Suprapubic skin (tissue), 4 donors: Measurements from ENCODE around the gene TYR. TPM values are rescaled to one million over a fixed set of nuclear protein-coding genes. Genes with fewer than 3 reads are reported as not detected.

Experiments used
- DNase-seq, 2 donors: peaks; one replicate each; pipeline ENCODE4 v3.0.0-alpha.2; 2019; ENCODE audit warnings: low spot score in 2 of 2
- H3K27ac ChIP-seq: fragments of 200-600 bp; sonication (generic); one replicate; pipeline ENCODE4 v1.5.1; 2019
- H3K27me3 ChIP-seq: fragments of 200-600 bp; sonication (generic); one replicate; pipeline ENCODE4 v1.5.1; 2019
- H3K36me3 ChIP-seq: fragments of 200-600 bp; sonication (generic); one replicate; pipeline ENCODE4 v1.5.1; 2019
- H3K4me1 ChIP-seq: fragments of 200-600 bp; sonication (generic); one replicate; pipeline ENCODE4 v1.5.1; 2019
- H3K4me3 ChIP-seq: fragments of 200-600 bp; sonication (generic); one replicate; pipeline ENCODE4 v1.5.1; 2019; ENCODE audit warnings: mild to moderate bottlenecking
- H3K9me3 ChIP-seq: fragments of 200-600 bp; sonication (generic); one replicate; pipeline ENCODE4 v1.5.1; 2019
- EP300 ChIP-seq: sonication (generic); formaldehyde crosslinking; IDR thresholded peaks from one replicate; pipeline ENCODE4 v1.6.1; 2017; ENCODE audit warnings: antibody characterized with exemption
- POLR2A ChIP-seq, 2 donors: fragments of 450-650 bp; IDR thresholded peaks; one replicate each; pipeline ENCODE4 v1.6.1; 2017; ENCODE audit warnings: antibody characterized with exemption in 2 of 2, mild to moderate bottlenecking in 2 of 2, moderate library complexity in 2 of 2
- POLR2AphosphoS5 ChIP-seq, 3 donors: sonication (generic); formaldehyde crosslinking; IDR thresholded peaks; one replicate each; pipeline ENCODE4 v1.6.1; 2017; ENCODE audit warnings: antibody characterized with exemption in 3 of 3
- WGBS: methylation state at CpG from one replicate; pipeline ENCODE4 v1.1.5; 2018; 5-methylcytosine and 5-hydroxymethylcytosine counted together
- total RNA-seq, 4 donors: library from RNA; depleted of rRNA; stranded (reverse); fragments of >200 nt; gene quantifications; one replicate each; pipeline ENCODE4 v1.1.0, GENCODE V29; 2016
- TF ChIP-seq, protein P1 (sequence below), 2 donors: fragments of 200-600 bp in 1 of 2; fragments of 450-650 bp in 1 of 2; sonication (generic) in 1 of 2; IDR thresholded peaks; one replicate each; pipeline ENCODE4 v1.5.1; 2016 to 2019; ENCODE audit warnings: antibody characterized with exemption in 2 of 2, mild to moderate bottlenecking in 1 of 2, moderate library complexity in 1 of 2

TYR gene
- total RNA-seq, 4 donors from 2014 or later: 9.2 to 29.9 (median 16.3) TPM

DNA sequence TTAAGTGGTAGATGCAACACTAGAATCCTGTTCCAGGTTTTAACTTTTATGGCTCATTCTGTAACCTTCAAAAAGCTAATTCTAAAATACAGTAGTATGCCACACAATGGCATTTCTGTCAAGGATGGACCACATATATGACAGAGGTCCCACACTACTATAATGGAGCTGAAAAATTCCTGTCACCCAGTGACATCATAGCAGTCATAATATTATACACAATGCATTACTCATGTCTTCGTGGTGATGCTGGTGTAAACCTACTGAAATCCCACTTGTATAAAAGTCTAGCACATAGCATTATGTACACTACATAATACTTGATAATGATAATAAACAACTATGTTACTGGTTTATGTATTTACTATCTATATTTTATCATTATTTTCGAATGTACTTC is 12.1 kb downstream of the TYR start:
- H3K36me3 ChIP-seq: no peaks in the 10 kb centered on the region
- 83% methylated on average over 2 of the region's 2 CpGs for WGBS
- H3K4me3 ChIP-seq: no peak overlapping the region
- H3K9me3 ChIP-seq: no peaks in the 10 kb centered on the region
- no peaks in the 10 kb centered on the region for H3K27me3 ChIP-seq
- H3K27ac ChIP-seq: no peak overlapping the region
- H3K4me1 ChIP-seq: no peaks in the 10 kb centered on the region
- TF ChIP-seq, protein P1, sequence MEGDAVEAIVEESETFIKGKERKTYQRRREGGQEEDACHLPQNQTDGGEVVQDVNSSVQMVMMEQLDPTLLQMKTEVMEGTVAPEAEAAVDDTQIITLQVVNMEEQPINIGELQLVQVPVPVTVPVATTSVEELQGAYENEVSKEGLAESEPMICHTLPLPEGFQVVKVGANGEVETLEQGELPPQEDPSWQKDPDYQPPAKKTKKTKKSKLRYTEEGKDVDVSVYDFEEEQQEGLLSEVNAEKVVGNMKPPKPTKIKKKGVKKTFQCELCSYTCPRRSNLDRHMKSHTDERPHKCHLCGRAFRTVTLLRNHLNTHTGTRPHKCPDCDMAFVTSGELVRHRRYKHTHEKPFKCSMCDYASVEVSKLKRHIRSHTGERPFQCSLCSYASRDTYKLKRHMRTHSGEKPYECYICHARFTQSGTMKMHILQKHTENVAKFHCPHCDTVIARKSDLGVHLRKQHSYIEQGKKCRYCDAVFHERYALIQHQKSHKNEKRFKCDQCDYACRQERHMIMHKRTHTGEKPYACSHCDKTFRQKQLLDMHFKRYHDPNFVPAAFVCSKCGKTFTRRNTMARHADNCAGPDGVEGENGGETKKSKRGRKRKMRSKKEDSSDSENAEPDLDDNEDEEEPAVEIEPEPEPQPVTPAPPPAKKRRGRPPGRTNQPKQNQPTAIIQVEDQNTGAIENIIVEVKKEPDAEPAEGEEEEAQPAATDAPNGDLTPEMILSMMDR (IDR thresholded peaks at IDR 0.05): no peak
- no peak for TF ChIP-seq POLR2A (IDR thresholded peaks at IDR 0.05)
- TF ChIP-seq EP300: no peak
- no peak for TF ChIP-seq POLR2AphosphoS5 (IDR thresholded peaks at IDR 0.05)
- DNase-seq: no peak

DNA sequence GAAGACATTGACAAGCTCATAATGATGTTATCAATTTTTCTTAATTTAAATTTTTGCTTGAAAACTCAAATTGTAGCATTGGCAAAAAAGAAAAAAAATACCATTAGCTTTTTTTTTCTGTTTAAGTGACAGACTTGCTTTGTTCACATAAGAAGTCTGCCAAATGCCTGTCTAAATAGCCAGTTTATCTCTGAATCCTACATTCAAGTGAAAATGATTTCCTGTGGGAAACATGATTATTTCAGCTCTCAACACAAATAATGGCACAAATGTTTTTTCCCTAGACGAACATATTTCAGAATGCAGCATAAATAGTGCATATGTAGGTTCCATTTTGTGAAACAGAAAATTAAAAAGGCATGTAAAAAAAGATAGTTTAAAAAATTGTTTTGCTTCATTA is 23.5 kb downstream of the TYR start:
- Histone ChIP-seq H3K36me3 (no peaks in the 10 kb centered on the region), H3K4me3 (no peak overlapping the region), H3K27me3 (no peaks in the 10 kb centered on the region), H3K9me3 (no peaks in the 10 kb centered on the region), H3K4me1 (no peaks in the 10 kb centered on the region), H3K27ac (no peak overlapping the region)
- DNase-seq: no peak
- WGBS: 44% methylated on average over 1 of the region's 1 CpG
- TF ChIP-seq EP300 (no peak), POLR2AphosphoS5 (IDR thresholded peaks at IDR 0.05) (no peak), POLR2A (IDR thresholded peaks at IDR 0.05) (no peak)
- TF ChIP-seq, protein P1 (IDR thresholded peaks at IDR 0.05): no peak

DNA sequence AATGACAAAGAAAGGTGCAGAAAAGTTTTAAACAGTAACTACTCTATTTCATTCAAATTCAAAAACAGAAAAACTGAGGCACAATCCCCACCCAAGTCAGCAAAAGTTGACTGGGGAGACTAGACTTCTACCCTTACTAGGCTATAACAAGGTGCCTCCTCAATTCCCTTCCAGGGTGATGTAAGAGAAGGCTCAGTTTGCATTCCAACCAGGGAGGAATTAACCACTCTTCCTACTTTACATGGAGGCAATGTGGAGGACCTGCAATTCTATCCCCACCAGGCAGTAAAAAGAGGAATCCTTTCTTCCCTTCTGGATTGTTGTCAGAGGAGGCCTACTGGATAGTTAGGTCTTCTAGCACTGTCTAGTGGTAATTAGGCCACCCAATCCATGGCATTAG is 26.1 kb downstream of the TYR start:
- no peak for TF ChIP-seq EP300
- TF ChIP-seq POLR2AphosphoS5 (IDR thresholded peaks at IDR 0.05): no peak
- TF ChIP-seq, protein P1 (IDR thresholded peaks at IDR 0.05): no peak
- TF ChIP-seq POLR2A (IDR thresholded peaks at IDR 0.05): no peak
- DNase-seq: no peak
- H3K27ac ChIP-seq: no peak overlapping the region
- no peaks in the 10 kb centered on the region for H3K27me3 ChIP-seq
- H3K4me3 ChIP-seq: no peak overlapping the region
- no peaks in the 10 kb centered on the region for H3K9me3 ChIP-seq
- H3K36me3 ChIP-seq: no peaks in the 10 kb centered on the region
- H3K4me1 ChIP-seq: no peaks in the 10 kb centered on the region

DNA sequence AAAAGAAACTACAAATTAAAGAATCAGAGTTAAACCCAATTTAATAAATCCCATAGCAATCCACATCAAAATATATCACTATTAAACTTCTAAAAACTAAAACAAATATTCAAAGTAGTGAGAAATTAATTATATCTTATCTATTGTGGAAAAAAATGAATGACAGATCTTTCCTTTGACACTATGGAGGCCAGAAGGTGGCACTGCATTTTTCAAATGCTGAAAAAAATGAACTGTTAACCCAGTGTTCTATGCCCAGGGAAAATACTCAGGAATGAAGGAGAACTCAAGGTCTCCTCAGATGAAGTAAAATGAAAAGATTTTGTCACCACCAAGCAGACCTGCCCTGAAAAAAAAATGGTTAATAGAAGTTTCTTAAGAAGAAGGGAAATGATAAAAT is 27.7 kb downstream of the TYR start:
- TF ChIP-seq POLR2A (IDR thresholded peaks at IDR 0.05) (no peak), POLR2AphosphoS5 (IDR thresholded peaks at IDR 0.05) (no peak), EP300 (no peak)
- TF ChIP-seq, protein P1 (IDR thresholded peaks at IDR 0.05): no peak
- H3K27me3 ChIP-seq: no peaks in the 10 kb centered on the region

DNA sequence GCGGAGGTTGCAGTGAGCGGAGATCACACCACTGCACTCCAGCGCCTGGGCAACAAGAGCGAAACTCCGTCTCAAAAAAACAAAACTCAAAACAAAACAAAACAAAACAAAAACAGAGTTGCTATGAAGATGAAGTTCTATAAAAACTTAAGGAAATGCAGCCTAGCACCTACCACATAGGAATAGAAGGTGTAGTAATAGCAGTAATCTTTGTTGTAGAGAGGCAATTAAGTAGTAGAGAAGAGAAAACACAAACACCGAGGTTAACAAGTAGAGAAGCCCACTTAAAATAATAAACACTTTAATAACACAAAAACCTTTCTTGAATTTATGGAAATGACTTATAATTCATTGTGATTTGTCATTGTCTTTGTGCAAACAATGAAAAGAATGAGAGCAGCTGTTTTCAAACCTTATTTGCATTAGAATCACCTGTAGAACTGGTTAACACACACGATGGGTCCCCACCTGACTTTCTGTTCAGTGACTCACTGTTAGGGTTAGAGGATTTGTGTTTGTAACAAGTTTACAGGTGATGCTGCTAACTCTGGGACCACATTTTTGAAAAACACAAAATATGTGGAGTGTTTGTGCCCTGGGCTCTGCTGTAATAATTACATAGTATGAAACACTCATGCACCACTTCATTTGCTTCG is 43.1 kb downstream of the TYR start:
- DNase-seq: no peak
- Histone ChIP-seq H3K4me3 (no peak overlapping the region), H3K4me1 (no peaks in the 10 kb centered on the region), H3K36me3 (no peaks in the 10 kb centered on the region), H3K27me3 (no peaks in the 10 kb centered on the region), H3K9me3 (no peaks in the 10 kb centered on the region), H3K27ac (no peak overlapping the region)
- TF ChIP-seq, protein P1 (IDR thresholded peaks at IDR 0.05): no peak
- TF ChIP-seq POLR2A (IDR thresholded peaks at IDR 0.05) (no peak), POLR2AphosphoS5 (IDR thresholded peaks at IDR 0.05) (no peak), EP300 (no peak)
- WGBS: 80% methylated on average over 8 of the region's 8 CpGs

More for the DNA sequence above, 27.7 kb downstream of the TYR start:
- no peak overlapping the region for H3K4me3 ChIP-seq
- DNase-seq: no peak
- H3K9me3 ChIP-seq: no peaks in the 10 kb centered on the region
- H3K36me3 ChIP-seq: no peaks in the 10 kb centered on the region
- H3K4me1 ChIP-seq: no peaks in the 10 kb centered on the region
- no peak overlapping the region for H3K27ac ChIP-seq
